Progenitor cell of endocrine pancreas (in vitro differentiated cells): ENCODE results near the gene IFITM5. TPM values are rescaled to one million over a fixed set of nuclear protein-coding genes. Genes with fewer than 3 reads are reported as not detected.
"Not testable (repeated sequence)": the region's sequence is repeated elsewhere in the genome, so short reads cannot be mapped to it uniquely, and the experiment has no call there.

Experiments used
- DNase-seq: peaks from one replicate; pipeline ENCODE4 v3.0.0; 2021; ENCODE audit warnings: low spot score; ENCODE audit not compliant: unreplicated experiment
- H3K27ac Mint-ChIP-seq: 2 replicates; pipeline ENCODE4 v1.8.0; 2021; ENCODE audit warnings: mild to moderate bottlenecking, moderate library complexity, mixed read lengths
- H3K27me3 Mint-ChIP-seq: 2 replicates; pipeline ENCODE4 v1.8.0; 2021; ENCODE audit warnings: mixed read lengths
- H3K36me3 Mint-ChIP-seq: 2 replicates; pipeline ENCODE4 v1.8.0; 2022; ENCODE audit warnings: mixed read lengths; ENCODE audit not compliant: insufficient read depth
- H3K4me1 Mint-ChIP-seq: 2 replicates; pipeline ENCODE4 v1.8.0; 2021; ENCODE audit warnings: low read depth, mixed read lengths
- H3K4me3 Mint-ChIP-seq: 2 replicates; pipeline ENCODE4 v1.8.0; 2021; ENCODE audit warnings: low read depth, mild to moderate bottlenecking, moderate library complexity, mixed read lengths
- H3K9me3 Mint-ChIP-seq: 2 replicates; pipeline ENCODE4 v1.8.0; 2021; ENCODE audit warnings: low read depth, mixed read lengths
- CTCF ChIP-seq: fragments of 200-600 bp; sonication (generic); IDR thresholded peaks from one replicate; pipeline ENCODE4 v1.5.0; 2021; ENCODE audit warnings: antibody characterized with exemption, mild to moderate bottlenecking; ENCODE audit not compliant: unreplicated experiment
- total RNA-seq: library from RNA; stranded (reverse); gene quantifications from 2 replicates; pipeline ENCODE4 v1.2.1, GENCODE V29; 2021

The IFITM5 gene
- total RNA-seq, 1 donor from 2014 or later = not detected

- Mint-ChIP-seq H3K27me3 (peaks cover 16% of the 10 kb centered on the region), H3K27ac (no peak overlapping the region), H3K4me1 (peaks cover 5% of the 10 kb centered on the region), H3K4me3 (peak overlapping the region; percentile 69), H3K9me3 (no peaks in the 10 kb centered on the region), H3K36me3 (peaks cover 2% of the 10 kb centered on the region)
- DNase-seq = no peak
- no peak for TF ChIP-seq CTCF
These were observed 9.4 kb downstream of the IFITM5 start for GRCh38 chr11:289712-290620.

GRCh38 chr11:289398-289711, 10.0 kb downstream of the IFITM5 start:
- Mint-ChIP-seq H3K27ac (no peak overlapping the region), H3K4me1 (peaks cover 5% of the 10 kb centered on the region), H3K36me3 (peaks cover 2% of the 10 kb centered on the region), H3K9me3 (no peaks in the 10 kb centered on the region), H3K4me3 (peak overlapping the region; percentile 69), H3K27me3 (peaks cover 16% of the 10 kb centered on the region)
- TF ChIP-seq CTCF = no peak
- no peak for DNase-seq

- H3K27ac Mint-ChIP-seq = peak within 1 kb of the TSS; percentile 45
- H3K9me3 Mint-ChIP-seq = no peaks in the 10 kb centered on the region
- peaks cover 16% of the 10 kb centered on the region for H3K27me3 Mint-ChIP-seq
- peaks cover 5% of the 10 kb centered on the region for H3K4me1 Mint-ChIP-seq
- no peak for TF ChIP-seq CTCF
- H3K36me3 Mint-ChIP-seq = peaks cover 2% of the 10 kb centered on the region
- DNase-seq = peak; percentile 45
- H3K4me3 Mint-ChIP-seq = peak within 1 kb of the TSS; percentile 74
These were observed 10.6 kb downstream of the IFITM5 start, which contains the start of gene PGGHG for GRCh38 chr11:288478-289397. PGGHG (plus strand) TSS chr11:289126; CDS start chr11:289817, 691 bp downstream.

- H3K27ac Mint-ChIP-seq = peak overlapping the region; percentile 45
- no peak for DNase-seq
These were observed 11.4 kb downstream of the IFITM5 start for GRCh38 chr11:287821-288477.

GRCh38 chr11:286977-287820, 12.1 kb downstream of the IFITM5 start:
- Mint-ChIP-seq H3K27me3 (peaks cover 24% of the 10 kb centered on the region), H3K4me3 (peak overlapping the region; percentile 57)
- not testable (repeated sequence) for H3K36me3 Mint-ChIP-seq, DNase-seq, H3K4me1 Mint-ChIP-seq, H3K27ac Mint-ChIP-seq, H3K9me3 Mint-ChIP-seq

More at GRCh38 chr11:287821-288477, 11.4 kb downstream of the IFITM5 start:
- peak overlapping the region; percentile 74 for H3K4me3 Mint-ChIP-seq
- peaks cover 2% of the 10 kb centered on the region for H3K36me3 Mint-ChIP-seq
- no peaks in the 10 kb centered on the region for H3K9me3 Mint-ChIP-seq
- H3K27me3 Mint-ChIP-seq = peaks cover 17% of the 10 kb centered on the region
- H3K4me1 Mint-ChIP-seq = peaks cover 5% of the 10 kb centered on the region
- TF ChIP-seq CTCF = no peak
